HL-60/S4 treated with phorbol 12-myristate 13-acetate at 8.2 ng/mL for 4 days and 3 days (cell line): ENCODE measurements around the gene TAF1B.

Experiments
- in situ Hi-C: fragments of 300-500 bp; cut with MboI; formaldehyde crosslinking; loops from 2 replicates; pipeline ENCODE4 v1.15.0; 2022; ENCODE audit warnings: low sequenced_read_pairs

The TAF1B gene

DNA sequence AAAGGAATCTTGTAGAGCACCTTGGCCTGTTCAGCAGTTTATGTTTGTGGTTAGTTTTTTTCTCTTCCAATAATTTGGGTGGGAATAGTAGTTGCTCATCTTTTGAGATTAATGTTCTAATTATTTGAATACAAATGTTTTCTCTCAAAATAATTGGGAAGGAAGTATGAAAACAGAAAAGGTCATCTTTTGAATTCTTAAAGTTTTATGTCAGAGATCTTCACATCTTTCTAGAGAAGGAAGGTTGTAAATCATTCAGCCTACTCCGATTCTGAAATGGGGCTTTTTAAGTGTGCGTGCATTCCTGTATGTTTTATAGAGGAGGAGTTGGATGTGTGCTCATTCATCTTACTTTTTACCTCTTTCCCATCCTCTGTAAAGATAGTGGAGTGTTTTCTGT is 137.2 kb downstream of the TAF1B start:
- in situ Hi-C loops, result no loop called here

DNA sequence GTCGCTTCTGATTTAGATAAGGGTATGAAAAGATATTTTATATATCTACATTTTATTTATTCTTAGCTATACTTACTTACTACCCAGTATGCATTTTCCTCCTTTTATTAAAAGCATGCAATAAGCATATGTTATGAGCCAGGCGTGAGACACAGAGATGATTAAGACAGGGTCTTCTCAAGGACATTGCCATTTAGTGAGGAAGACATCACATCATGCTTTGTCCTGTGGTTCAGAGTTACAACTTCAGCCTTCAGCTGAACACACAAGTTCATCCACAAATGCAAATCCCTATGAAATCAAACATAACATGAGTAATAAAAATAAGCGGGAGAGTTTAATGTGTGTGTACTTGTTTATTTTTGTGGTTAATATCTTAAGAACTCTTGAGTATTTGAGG is 138.4 kb downstream of the TAF1B start:
- in situ Hi-C loops, result no loop called here

DNA sequence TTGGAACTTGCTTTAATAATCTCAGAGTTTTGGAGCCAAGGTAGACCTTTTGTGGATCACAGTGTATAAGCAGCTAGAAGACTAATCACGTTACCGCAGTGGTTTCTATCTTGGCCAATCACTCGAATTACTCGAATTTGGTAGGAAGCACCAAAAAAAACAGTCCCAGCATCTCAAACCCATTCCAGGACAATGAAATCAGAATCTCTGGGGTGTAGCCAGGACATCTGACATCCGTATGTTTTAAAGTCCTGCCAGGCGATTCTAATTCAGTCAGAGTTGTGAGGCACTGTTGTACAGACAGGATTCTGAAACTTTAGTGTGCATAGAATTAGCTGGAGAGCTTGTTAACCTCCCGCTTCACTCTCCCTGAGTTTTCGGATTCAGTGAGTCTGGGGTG is 139.0 kb downstream of the TAF1B start:
- in situ Hi-C loops, result no loop called here

DNA sequence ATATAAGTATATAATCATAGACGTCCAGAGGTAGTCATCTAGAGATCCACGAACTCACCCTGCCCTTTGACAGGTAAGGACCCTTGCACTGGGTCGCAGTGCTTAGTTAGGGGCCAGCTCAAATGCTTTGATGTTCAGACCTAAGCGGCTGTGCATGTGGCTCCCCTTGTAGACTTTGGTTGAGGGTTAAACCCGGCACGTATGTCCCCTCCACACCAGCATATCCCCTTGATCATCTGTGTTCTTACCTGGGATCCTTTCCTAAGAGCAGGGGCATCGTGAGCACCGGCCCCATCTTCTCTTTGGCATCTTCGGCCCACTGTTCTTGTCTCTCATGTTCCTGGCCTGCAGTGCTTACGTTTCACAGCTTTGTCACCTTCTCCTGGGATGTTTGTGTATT is 139.6 kb downstream of the TAF1B start:
- in situ Hi-C loops, result no loop called here

DNA sequence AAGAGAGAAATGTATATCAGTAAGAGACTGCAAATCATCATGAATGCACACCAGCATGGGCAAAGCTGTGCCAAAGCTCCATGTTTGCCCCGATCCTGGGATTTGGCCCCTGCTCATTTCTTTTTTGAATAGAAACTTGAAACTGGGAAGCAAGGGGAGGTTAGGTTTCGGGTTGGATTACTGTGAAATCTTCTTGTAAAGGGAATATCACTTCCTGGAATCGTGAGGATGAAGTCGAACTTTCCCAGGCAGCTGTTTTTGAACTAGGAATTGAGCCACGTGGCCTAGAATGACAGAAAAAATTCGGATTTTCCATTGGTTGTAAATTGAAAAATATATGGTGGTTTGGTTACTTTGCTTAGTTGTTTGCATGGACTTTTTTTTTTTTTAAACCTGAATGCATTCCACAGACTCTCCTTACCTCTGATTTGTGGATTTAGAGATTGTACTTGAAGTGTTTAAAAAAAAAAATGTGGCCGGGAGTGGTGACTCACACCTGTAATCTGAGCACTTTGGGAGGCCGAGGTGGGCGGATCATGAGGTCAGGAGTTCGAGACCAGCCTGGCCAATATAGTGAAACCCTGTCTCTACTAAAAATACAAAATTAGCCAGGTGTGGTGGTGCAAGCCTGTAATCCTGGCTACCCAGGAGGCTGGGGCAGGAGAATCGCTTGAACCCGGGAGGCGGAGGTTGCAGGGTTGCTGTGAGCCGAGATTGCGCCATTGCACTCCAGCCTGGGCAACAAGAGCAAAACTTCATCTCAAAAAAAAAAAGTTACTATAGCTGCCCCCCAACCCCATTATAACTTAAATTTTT is 140.3 kb downstream of the TAF1B start:
- in situ Hi-C loops, result no loop called here
